Left kidney (tissue), 1 donor: ENCODE measurements around the gene SPHK2. TPM values are rescaled to one million over a fixed set of nuclear protein-coding genes. Genes with fewer than 3 reads are reported as not detected.

Experiments
- polyA plus RNA-seq: library from polyadenylated mRNA; unstranded; fragments of 120-200 nt; gene quantifications from one replicate; pipeline ENCODE4 v1.2.1, GENCODE V29; 2013; ENCODE audit not compliant: insufficient read length

The SPHK2 gene
- polyA plus RNA-seq, 1 donor, result 19.9 TPM

Other genes with a start within 250 kb of the SPHK2 start
- gene KDELR1, start 228.0 kb upstream of the SPHK2 start, polyA plus RNA-seq, result 227 TPM
- 0.47 TPM for gene GRIN2D, start 225.8 kb upstream of the SPHK2 start, polyA plus RNA-seq
- gene GRWD1, start 173.5 kb upstream of the SPHK2 start, polyA plus RNA-seq, result 22.2 TPM
- gene KCNJ14, start 163.9 kb upstream of the SPHK2 start, polyA plus RNA-seq, result 1.1 TPM
- gene CYTH2, start 150.1 kb upstream of the SPHK2 start, polyA plus RNA-seq, result 94.1 TPM
- 2.0 TPM for gene LMTK3, start 107.7 kb upstream of the SPHK2 start, polyA plus RNA-seq
- gene SULT2B1, start 67.3 kb upstream of the SPHK2 start, polyA plus RNA-seq, result 0.38 TPM
- not detected for gene SPACA4, start 12.8 kb upstream of the SPHK2 start, polyA plus RNA-seq
- 0.57 TPM for gene FAM83E, start 4.4 kb upstream of the SPHK2 start, polyA plus RNA-seq
- 969 TPM for gene RPL18, start 328 bp upstream of the SPHK2 start, polyA plus RNA-seq
- 9.5 TPM for gene DBP, start 17.9 kb downstream of the SPHK2 start, polyA plus RNA-seq
- 21.1 TPM for gene CA11, start 26.7 kb downstream of the SPHK2 start, polyA plus RNA-seq
- 1.1 TPM for gene NTN5, start 53.5 kb downstream of the SPHK2 start, polyA plus RNA-seq
- 3.5 TPM for gene FUT2, start 76.5 kb downstream of the SPHK2 start, polyA plus RNA-seq
- 6.0 TPM for gene MAMSTR, start 100.2 kb downstream of the SPHK2 start, polyA plus RNA-seq
- 11.9 TPM for gene RASIP1, start 121.1 kb downstream of the SPHK2 start, polyA plus RNA-seq
- 1.1 TPM for gene IZUMO1, start 127.4 kb downstream of the SPHK2 start, polyA plus RNA-seq
- 3.8 TPM for gene FUT1, start 133.1 kb downstream of the SPHK2 start, polyA plus RNA-seq
- gene FGF21, start 136.0 kb downstream of the SPHK2 start, polyA plus RNA-seq, result not detected
- gene BCAT2, start 191.5 kb downstream of the SPHK2 start, polyA plus RNA-seq, result 39.9 TPM
- gene HSD17B14, start 217.0 kb downstream of the SPHK2 start, polyA plus RNA-seq, result 27.4 TPM
- gene PLEKHA4, start 249.1 kb downstream of the SPHK2 start, polyA plus RNA-seq, result 23.1 TPM